CD4-positive, alpha-beta T cell treated with Interferon alpha-2 for 1 hour (primary cell): Measurements from ENCODE around the gene TENM4.

Experiments used
- DNase-seq, 2 donors: peaks; one replicate each; pipeline ENCODE4 v3.0.0-alpha.2; 2020 to 2022

The TENM4 gene

GRCh38 chr11:79165908-79166307 lies 274.9 kb downstream of the TENM4 start:
- DNase-seq, result no peak

- no peak for DNase-seq
Observed at GRCh38 chr11:79160791-79161403, 279.9 kb downstream of the TENM4 start.

- no peak for DNase-seq
Observed at GRCh38 chr11:79159657-79160450, 281.0 kb downstream of the TENM4 start.

GRCh38 chr11:79157738-79158137 lies 283.1 kb downstream of the TENM4 start:
- DNase-seq, result no peak

GRCh38 chr11:79156031-79156430 lies 284.8 kb downstream of the TENM4 start:
- DNase-seq, result no peak

GRCh38 chr11:79155237-79155636 lies 285.6 kb downstream of the TENM4 start:
- no peak for DNase-seq

- DNase-seq, result no peak
Observed at GRCh38 chr11:79152511-79152910, 288.3 kb downstream of the TENM4 start.

- DNase-seq, result no peak
Observed at GRCh38 chr11:79151396-79151795, 289.4 kb downstream of the TENM4 start.

GRCh38 chr11:79150966-79151365 lies 289.9 kb downstream of the TENM4 start:
- no peak for DNase-seq

GRCh38 chr11:79150320-79150719 lies 290.5 kb downstream of the TENM4 start:
- DNase-seq, result no peak

- DNase-seq, result no peak
Observed at GRCh38 chr11:79147731-79148130, 293.1 kb downstream of the TENM4 start.

GRCh38 chr11:79147011-79147410 lies 293.8 kb downstream of the TENM4 start:
- DNase-seq, result no peak

GRCh38 chr11:79139900-79140299 lies 300.9 kb downstream of the TENM4 start:
- no peak for DNase-seq

- no peak for DNase-seq
Observed at GRCh38 chr11:79129702-79130101, 311.1 kb downstream of the TENM4 start.

GRCh38 chr11:79128291-79128690 lies 312.5 kb downstream of the TENM4 start:
- no peak for DNase-seq

GRCh38 chr11:79122759-79123158 lies 318.1 kb downstream of the TENM4 start:
- DNase-seq, result no peak

- no peak for DNase-seq
Observed at GRCh38 chr11:79121351-79121750, 319.5 kb downstream of the TENM4 start.

GRCh38 chr11:79119491-79120284 lies 321.1 kb downstream of the TENM4 start:
- no peak for DNase-seq

- DNase-seq, result no peak
Observed at GRCh38 chr11:79117488-79117887, 323.3 kb downstream of the TENM4 start.

GRCh38 chr11:79116600-79116999 lies 324.2 kb downstream of the TENM4 start:
- no peak for DNase-seq

- no peak for DNase-seq
Observed at GRCh38 chr11:79113054-79113690, 327.7 kb downstream of the TENM4 start.

- no peak for DNase-seq
Observed at GRCh38 chr11:79110796-79111195, 330.0 kb downstream of the TENM4 start.

- no peak for DNase-seq
Observed at GRCh38 chr11:79110321-79110720, 330.5 kb downstream of the TENM4 start.
